Cardiac fibroblast (primary cell): ENCODE measurements around the gene IPCEF1.

Experiments
- DNase-seq, 2 donors: peaks; one replicate each; pipeline versions ENCODE4 v3.0.0 to v3.0.0-alpha.2; 2010; ENCODE audit warnings: low read depth in 2 of 2
- H3K4me3 ChIP-seq, 2 donors: replicated peaks in 1 of 2; 1 replicate in 1 of 2; 2 replicates in 1 of 2; pipeline ENCODE4 v1.5.1; 2011; ENCODE audit warnings: low read depth in 2 of 2, low read length in 2 of 2, mild to moderate bottlenecking in 2 of 2, moderate library complexity in 1 of 2
- TF ChIP-seq, protein P1 (sequence below): IDR thresholded peaks from one replicate; pipeline ENCODE4 v1.5.1; 2011; ENCODE audit warnings: low read depth, mild to moderate bottlenecking, low read length, inconsistent platforms

Gene IPCEF1

DNA sequence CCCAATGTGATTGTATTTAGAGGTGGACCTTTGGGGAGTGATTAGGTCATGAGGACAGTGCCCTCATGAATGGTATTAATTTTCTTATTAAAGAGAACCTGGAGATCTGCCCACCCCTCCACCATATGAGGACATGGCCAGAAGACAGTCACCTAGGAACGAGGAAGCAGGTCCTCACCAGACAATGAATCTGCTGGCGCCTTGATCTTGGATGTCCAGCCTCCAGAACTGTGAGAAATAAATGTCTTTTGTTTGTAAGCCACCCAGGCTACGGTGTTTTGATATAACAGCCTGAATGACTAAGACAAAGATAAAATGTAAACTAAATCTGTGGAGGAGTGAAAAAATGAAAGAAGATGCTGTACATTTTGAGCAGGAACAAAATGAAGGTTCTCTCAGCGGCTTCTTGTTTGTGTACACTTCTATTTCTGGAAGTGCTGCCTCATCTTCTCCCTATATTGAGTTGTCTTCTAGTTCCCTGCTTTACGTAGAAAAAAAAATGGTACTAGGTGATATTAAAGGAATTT lies 1.5 kb upstream of the IPCEF1 start:
- TF ChIP-seq, protein P1, sequence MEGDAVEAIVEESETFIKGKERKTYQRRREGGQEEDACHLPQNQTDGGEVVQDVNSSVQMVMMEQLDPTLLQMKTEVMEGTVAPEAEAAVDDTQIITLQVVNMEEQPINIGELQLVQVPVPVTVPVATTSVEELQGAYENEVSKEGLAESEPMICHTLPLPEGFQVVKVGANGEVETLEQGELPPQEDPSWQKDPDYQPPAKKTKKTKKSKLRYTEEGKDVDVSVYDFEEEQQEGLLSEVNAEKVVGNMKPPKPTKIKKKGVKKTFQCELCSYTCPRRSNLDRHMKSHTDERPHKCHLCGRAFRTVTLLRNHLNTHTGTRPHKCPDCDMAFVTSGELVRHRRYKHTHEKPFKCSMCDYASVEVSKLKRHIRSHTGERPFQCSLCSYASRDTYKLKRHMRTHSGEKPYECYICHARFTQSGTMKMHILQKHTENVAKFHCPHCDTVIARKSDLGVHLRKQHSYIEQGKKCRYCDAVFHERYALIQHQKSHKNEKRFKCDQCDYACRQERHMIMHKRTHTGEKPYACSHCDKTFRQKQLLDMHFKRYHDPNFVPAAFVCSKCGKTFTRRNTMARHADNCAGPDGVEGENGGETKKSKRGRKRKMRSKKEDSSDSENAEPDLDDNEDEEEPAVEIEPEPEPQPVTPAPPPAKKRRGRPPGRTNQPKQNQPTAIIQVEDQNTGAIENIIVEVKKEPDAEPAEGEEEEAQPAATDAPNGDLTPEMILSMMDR, result no peak
- H3K4me3 ChIP-seq, result no peak overlapping the region
- no peak for DNase-seq

- TF ChIP-seq, protein P1, result no peak
- DNase-seq, result no peak
- H3K4me3 ChIP-seq, result no peak overlapping the region
These were observed 490 bp downstream of the IPCEF1 start for GRCh38 chr6:154356113-154356512.

DNA sequence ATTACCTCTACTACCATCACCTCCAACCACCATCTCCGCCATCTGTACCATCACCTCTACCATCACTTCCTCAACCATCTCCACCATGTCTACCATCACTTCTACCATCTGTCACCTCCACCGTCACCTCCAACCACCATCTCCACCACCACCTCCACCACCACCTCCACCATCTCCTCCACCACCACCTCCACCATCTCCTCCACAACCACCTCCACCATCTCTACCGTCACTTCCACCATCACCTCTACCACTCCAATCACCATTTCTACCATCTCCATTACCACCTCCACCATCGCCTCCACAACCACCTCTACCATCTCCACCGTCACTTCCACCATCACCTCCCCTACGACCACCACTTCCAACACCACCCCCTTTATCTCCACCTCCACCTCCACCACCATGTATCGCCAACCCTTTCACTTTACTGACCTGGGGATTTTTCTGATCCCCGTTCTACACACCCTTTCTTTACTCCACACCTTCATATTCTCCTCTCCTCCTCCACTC lies 2.3 kb downstream of the IPCEF1 start:
- DNase-seq, result no peak
- no peak overlapping the region for H3K4me3 ChIP-seq
- TF ChIP-seq, protein P1, result no peak

DNA sequence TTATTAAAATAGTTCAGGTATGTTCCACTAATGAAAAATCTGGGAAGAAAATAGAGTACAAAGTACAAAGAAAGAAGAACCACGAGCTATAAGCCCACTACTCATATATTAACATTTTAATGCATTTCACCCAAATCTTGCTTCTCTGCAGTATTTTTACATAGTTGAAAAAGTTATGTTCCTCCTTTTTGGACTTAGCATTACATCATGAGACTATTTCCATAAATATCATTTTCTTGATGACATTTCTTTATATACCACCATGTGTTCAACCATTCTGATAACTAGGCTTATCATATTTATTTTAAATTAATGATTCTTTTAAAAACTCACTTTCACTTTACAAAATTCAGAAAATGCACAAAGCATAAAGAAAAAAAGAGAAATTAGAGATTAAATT lies 3.0 kb downstream of the IPCEF1 start:
- DNase-seq, result no peak
- TF ChIP-seq, protein P1, result no peak
- no peak overlapping the region for H3K4me3 ChIP-seq

GRCh38 chr6:154352898-154353585 lies 3.6 kb downstream of the IPCEF1 start:
- no peak for DNase-seq
- no peak overlapping the region for H3K4me3 ChIP-seq
- TF ChIP-seq, protein P1, result no peak

DNA sequence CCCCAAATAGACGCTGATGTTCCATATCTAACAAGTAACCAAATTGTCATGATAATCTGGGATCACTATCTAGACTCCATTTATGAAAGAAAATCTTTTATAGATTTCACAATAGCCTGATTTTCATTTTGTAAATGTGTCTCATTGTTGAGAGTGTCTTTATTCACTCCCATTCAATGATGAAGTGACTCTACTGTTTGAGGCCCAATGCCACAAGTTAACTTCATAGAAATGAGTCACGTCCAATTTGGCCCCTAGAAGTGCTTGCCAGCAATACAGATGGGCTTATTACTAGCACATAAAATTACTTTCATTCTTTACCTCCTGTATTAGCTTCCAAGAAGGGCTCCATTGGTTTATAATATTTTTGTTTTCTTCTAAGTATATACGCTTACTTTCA lies 6.3 kb downstream of the IPCEF1 start:
- H3K4me3 ChIP-seq, result no peak overlapping the region
- TF ChIP-seq, protein P1, result no peak
- DNase-seq, result no peak
